SK-N-SH treated with all-trans-retinoic acid at 6 μM for 48 hours (cell line): ENCODE data around the gene IQCK.

Source experiments
- SNAI2 ChIP-seq: fragments of 250-450 bp; sonication (Bioruptor Pico); IDR thresholded peaks from 2 replicates; pipeline ENCODE4 v1.5.0; 2020; ENCODE audit warnings: mild to moderate bottlenecking, moderate library complexity
- ZC3H10 ChIP-seq: fragments of 250-450 bp; sonication (Bioruptor Pico); IDR thresholded peaks from 2 replicates; pipeline ENCODE4 v1.5.1; 2021; ENCODE audit warnings: mild to moderate bottlenecking, moderate library complexity

GRCh38 chr16:19722981-19723380, 4.9 kb downstream of the IQCK start:
- TF ChIP-seq SNAI2 (no peak), ZC3H10 (CRISPR knock-in tag) (no peak)
